OCI-LY1 (cell line): Measurements from ENCODE around the gene LETM1.

Experiments
- EZH2 ChIP-seq: fragments of 200-600 bp; sonication (generic), shearing (Covaris generic); IDR thresholded peaks from 2 replicates; pipeline ENCODE4 v1.8.0; 2017; ENCODE audit warnings: borderline replicate concordance, mixed run types, mild to moderate bottlenecking, antibody characterized with exemption, low read length, moderate library complexity, mixed read lengths
- TF ChIP-seq, protein P1 (sequence below): fragments of 200-600 bp; sonication (generic), shearing (Covaris generic); IDR thresholded peaks from 2 replicates; pipeline ENCODE4 v1.5.1; 2017; ENCODE audit warnings: mild to moderate bottlenecking, antibody characterized with exemption, low read length, moderate library complexity, mixed read lengths

DNA sequence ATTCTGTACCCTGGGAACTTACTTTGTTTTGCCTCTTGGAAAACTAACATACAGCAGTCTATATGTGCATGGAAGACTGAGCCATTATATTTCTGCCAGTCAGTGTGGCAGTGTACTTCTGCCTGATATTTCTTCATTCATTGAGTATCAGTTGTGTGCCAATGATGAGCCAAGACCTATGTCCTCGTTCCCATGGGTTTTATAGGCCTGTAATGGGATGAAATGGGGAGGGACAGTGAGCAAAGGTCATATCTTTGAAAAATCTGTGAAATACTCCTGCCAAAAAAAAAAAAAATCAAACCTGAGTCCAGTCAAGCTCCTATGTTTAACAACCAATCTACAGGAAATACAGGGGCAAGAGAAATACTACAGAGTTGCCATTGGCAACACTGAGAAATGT is 24.4 kb upstream of the LETM1 start:
- TF ChIP-seq, protein P1, sequence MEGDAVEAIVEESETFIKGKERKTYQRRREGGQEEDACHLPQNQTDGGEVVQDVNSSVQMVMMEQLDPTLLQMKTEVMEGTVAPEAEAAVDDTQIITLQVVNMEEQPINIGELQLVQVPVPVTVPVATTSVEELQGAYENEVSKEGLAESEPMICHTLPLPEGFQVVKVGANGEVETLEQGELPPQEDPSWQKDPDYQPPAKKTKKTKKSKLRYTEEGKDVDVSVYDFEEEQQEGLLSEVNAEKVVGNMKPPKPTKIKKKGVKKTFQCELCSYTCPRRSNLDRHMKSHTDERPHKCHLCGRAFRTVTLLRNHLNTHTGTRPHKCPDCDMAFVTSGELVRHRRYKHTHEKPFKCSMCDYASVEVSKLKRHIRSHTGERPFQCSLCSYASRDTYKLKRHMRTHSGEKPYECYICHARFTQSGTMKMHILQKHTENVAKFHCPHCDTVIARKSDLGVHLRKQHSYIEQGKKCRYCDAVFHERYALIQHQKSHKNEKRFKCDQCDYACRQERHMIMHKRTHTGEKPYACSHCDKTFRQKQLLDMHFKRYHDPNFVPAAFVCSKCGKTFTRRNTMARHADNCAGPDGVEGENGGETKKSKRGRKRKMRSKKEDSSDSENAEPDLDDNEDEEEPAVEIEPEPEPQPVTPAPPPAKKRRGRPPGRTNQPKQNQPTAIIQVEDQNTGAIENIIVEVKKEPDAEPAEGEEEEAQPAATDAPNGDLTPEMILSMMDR, result no peak
- TF ChIP-seq EZH2, result no peak
